Upper lobe of right lung (tissue), 1 donor: Measurements from ENCODE around the gene GRK1. TPM values are rescaled to one million over a fixed set of nuclear protein-coding genes. Genes with fewer than 3 reads are reported as not detected.

Experiments used
- ATAC-seq: fragments of 200-7000 bp; cut with Tn5 transposase; one replicate; pipeline ENCODE4 v1.9.1; 2020; ENCODE audit warnings: mild to moderate bottlenecking, moderate library complexity
- DNase-seq: peaks from one replicate; pipeline ENCODE4 v3.0.0-alpha.2; 2020
- H3K27ac ChIP-seq: fragments of 200-600 bp; one replicate; pipeline ENCODE4 v1.8.0; 2022
- H3K27me3 ChIP-seq: fragments of 200-600 bp; one replicate; pipeline ENCODE4 v1.8.0; 2022; ENCODE audit warnings: mild to moderate bottlenecking
- H3K36me3 ChIP-seq: fragments of 200-600 bp; one replicate; pipeline ENCODE4 v1.8.0; 2022
- H3K4me1 ChIP-seq: fragments of 200-600 bp; one replicate; pipeline ENCODE4 v1.8.0; 2022
- H3K4me3 ChIP-seq: fragments of 200-600 bp; one replicate; pipeline ENCODE4 v1.8.0; 2022; ENCODE audit warnings: mild to moderate bottlenecking
- H3K9me3 ChIP-seq: fragments of 200-600 bp; one replicate; pipeline ENCODE4 v1.8.0; 2022
- CTCF ChIP-seq: fragments of 200-600 bp; IDR thresholded peaks from one replicate; pipeline ENCODE4 v1.8.0; 2022; ENCODE audit warnings: antibody characterized with exemption
- intact Hi-C: fragments of 100-400 bp; cut with DNase I; formaldehyde crosslinking; loops from one replicate; pipeline ENCODE4 v1.11.0; 2022
- total RNA-seq: library from RNA; stranded (reverse); fragmentation: NEBNext Ultra II Directional; extraction: Animal tissue kit (Norgen Biotek cat#: 25700); gene quantifications from one replicate; pipeline ENCODE4 v1.2.1, GENCODE V29; 2021
- donor health status: DM: no; HTN: yes; CAD: no; lungs with severe emphysema.

Gene GRK1
- total RNA-seq, 1 donor from 2014 or later: 0.09 TPM

GRCh38 chr13:113730258-113730691 is 63.3 kb downstream of the GRK1 start:
- H3K4me1 ChIP-seq: no peaks in the 10 kb centered on the region
- no peaks in the 10 kb centered on the region for H3K36me3 ChIP-seq
- DNase-seq: peak; percentile 58
- no peak for TF ChIP-seq CTCF
- intact Hi-C loops: no loop called here
- H3K27ac ChIP-seq: no peak overlapping the region
- no peaks in the 10 kb centered on the region for H3K9me3 ChIP-seq
- no peaks in the 10 kb centered on the region for H3K27me3 ChIP-seq
- H3K4me3 ChIP-seq: no peak overlapping the region
- ATAC-seq: no peak

- Histone ChIP-seq H3K27me3 (no peaks in the 10 kb centered on the region), H3K9me3 (no peaks in the 10 kb centered on the region), H3K27ac (no peak overlapping the region), H3K4me1 (no peaks in the 10 kb centered on the region), H3K4me3 (no peak overlapping the region), H3K36me3 (no peaks in the 10 kb centered on the region)
- ATAC-seq (no peak), DNase-seq (no peak)
- TF ChIP-seq CTCF: no peak
- intact Hi-C loops: no loop called here
Measured at GRCh38 chr13:113730831-113731191, 63.8 kb downstream of the GRK1 start.

- DNase-seq (peak; percentile 61), ATAC-seq (no peak)
- H3K27me3 ChIP-seq: peaks cover 3% of the 10 kb centered on the region
- no peaks in the 10 kb centered on the region for H3K9me3 ChIP-seq
- TF ChIP-seq CTCF: no peak
- H3K4me1 ChIP-seq: no peaks in the 10 kb centered on the region
- no peak overlapping the region for H3K4me3 ChIP-seq
- H3K36me3 ChIP-seq: no peaks in the 10 kb centered on the region
- no peak overlapping the region for H3K27ac ChIP-seq
- intact Hi-C loops: no loop called here
Measured at GRCh38 chr13:113731192-113732175, 64.5 kb downstream of the GRK1 start.

- peak; percentile 57 for DNase-seq
- no peaks in the 10 kb centered on the region for H3K36me3 ChIP-seq
- no peak for ATAC-seq
Measured at GRCh38 chr13:113732176-113732960, 65.3 kb downstream of the GRK1 start.

More at GRCh38 chr13:113732176-113732960, 65.3 kb downstream of the GRK1 start:
- Histone ChIP-seq H3K4me3 (no peak overlapping the region), H3K4me1 (no peaks in the 10 kb centered on the region), H3K27ac (no peak overlapping the region), H3K27me3 (peaks cover 8% of the 10 kb centered on the region), H3K9me3 (no peaks in the 10 kb centered on the region)
- TF ChIP-seq CTCF: no peak
- intact Hi-C loops: no loop called here
